Colonic mucosa (tissue), 4 donors: Measurements from ENCODE around the gene ZNF519. TPM values are rescaled to one million over a fixed set of nuclear protein-coding genes. Genes with fewer than 3 reads are reported as not detected.
A peak's percentile ranks its signal among the peaks of the same experiment; 100 is the strongest.
"Not testable (repeated sequence)": the region's sequence is repeated elsewhere in the genome, so short reads cannot be mapped to it uniquely, and the experiment has no call there.

Source experiments
- DNase-seq: peaks from one replicate; pipeline ENCODE4 v3.0.0-alpha.2; 2020
- H3K27ac ChIP-seq: fragments of 200-600 bp; one replicate; pipeline ENCODE4 v1.8.0; 2021
- H3K27me3 ChIP-seq: fragments of 200-600 bp; one replicate; pipeline ENCODE4 v1.8.0; 2021
- H3K36me3 ChIP-seq: fragments of 200-600 bp; one replicate; pipeline ENCODE4 v1.8.0; 2021
- H3K4me1 ChIP-seq: fragments of 200-600 bp; one replicate; pipeline ENCODE4 v1.8.0; 2021; ENCODE audit warnings: mild to moderate bottlenecking
- H3K4me3 ChIP-seq: fragments of 200-600 bp; one replicate; pipeline ENCODE4 v1.8.0; 2021
- H3K9ac ChIP-seq, 2 donors: one replicate each; pipeline ENCODE4 v1.7.0; 2013; ENCODE audit warnings: control low read depth in 2 of 2, low read depth in 2 of 2, low read length in 2 of 2
- H3K9me3 ChIP-seq: fragments of 200-600 bp; one replicate; pipeline ENCODE4 v1.8.0; 2021
- intact Hi-C: fragments of 100-400 bp; cut with DNase I; formaldehyde crosslinking; loops from one replicate; pipeline ENCODE4 v1.14.1; 2022
- total RNA-seq, 2 donors: library from RNA; stranded (reverse); fragmentation: NEBNext Ultra II Directional in 1 of 2; extraction: Animal tissue kit (Norgen Biotek cat#: 25700) in 1 of 2; gene quantifications; one replicate each; pipeline ENCODE4 v1.2.1, GENCODE V29; 2021
- TF ChIP-seq, protein P1 (sequence below): fragments of 200-600 bp; IDR thresholded peaks from one replicate; pipeline ENCODE4 v1.8.0; 2022; ENCODE audit warnings: antibody characterized with exemption, mild to moderate bottlenecking
- donor health status: healthy.
- donor health status: DM: no; HTN: no; CAD: no.
- donor health status: DM: no; HTN: no; CAD: no.

Gene ZNF519
- total RNA-seq, 2 donors from 2014 or later, result 2.8 to 8.9 TPM

DNA sequence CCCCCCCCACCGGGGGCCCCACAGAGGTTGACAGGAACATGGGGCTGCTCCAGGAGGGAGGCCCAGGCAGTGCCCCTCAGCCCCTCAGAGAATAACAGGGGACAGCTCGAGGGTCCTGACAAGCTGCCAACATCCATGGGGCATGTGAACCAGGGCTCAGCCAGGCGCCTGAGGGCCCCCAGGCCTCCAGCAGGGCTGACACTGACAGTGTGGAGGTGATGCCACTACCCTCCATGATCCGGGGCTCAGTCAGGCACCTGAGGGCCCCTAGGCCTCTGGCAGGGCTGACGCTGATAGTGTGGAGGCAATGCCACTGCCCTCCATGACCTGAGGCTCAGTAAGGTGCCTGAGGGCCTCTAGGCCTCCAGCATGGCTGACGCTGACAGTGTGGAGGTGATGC is 12.8 kb upstream of the ZNF519 start:
- H3K4me1 ChIP-seq, H3K9ac ChIP-seq, H3K27me3 ChIP-seq, H3K4me3 ChIP-seq, H3K9me3 ChIP-seq, H3K36me3 ChIP-seq, intact Hi-C loops, H3K27ac ChIP-seq, DNase-seq: not testable (repeated sequence)

DNA sequence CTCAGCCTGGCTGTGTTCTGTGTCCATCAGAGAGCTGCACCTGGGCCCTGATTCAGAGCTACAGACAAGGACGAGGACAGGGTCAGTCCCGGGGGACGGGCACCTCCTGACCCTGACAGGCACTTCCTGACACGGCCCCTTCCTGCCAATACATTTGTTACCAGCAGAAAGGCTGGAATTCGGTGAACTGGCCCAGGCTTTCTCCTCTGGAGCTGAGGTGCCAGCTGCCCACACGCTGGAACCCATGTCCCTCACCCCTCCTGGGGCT is 12.3 kb upstream of the ZNF519 start:
- intact Hi-C loops, result no loop called here
- Histone ChIP-seq H3K4me1 (no peaks in the 10 kb centered on the region), H3K9ac (no peak overlapping the region), H3K9me3 (no peaks in the 10 kb centered on the region), H3K27me3 (no peaks in the 10 kb centered on the region), H3K4me3 (no peak overlapping the region), H3K36me3 (no peaks in the 10 kb centered on the region), H3K27ac (no peak overlapping the region)
- TF ChIP-seq, protein P1, sequence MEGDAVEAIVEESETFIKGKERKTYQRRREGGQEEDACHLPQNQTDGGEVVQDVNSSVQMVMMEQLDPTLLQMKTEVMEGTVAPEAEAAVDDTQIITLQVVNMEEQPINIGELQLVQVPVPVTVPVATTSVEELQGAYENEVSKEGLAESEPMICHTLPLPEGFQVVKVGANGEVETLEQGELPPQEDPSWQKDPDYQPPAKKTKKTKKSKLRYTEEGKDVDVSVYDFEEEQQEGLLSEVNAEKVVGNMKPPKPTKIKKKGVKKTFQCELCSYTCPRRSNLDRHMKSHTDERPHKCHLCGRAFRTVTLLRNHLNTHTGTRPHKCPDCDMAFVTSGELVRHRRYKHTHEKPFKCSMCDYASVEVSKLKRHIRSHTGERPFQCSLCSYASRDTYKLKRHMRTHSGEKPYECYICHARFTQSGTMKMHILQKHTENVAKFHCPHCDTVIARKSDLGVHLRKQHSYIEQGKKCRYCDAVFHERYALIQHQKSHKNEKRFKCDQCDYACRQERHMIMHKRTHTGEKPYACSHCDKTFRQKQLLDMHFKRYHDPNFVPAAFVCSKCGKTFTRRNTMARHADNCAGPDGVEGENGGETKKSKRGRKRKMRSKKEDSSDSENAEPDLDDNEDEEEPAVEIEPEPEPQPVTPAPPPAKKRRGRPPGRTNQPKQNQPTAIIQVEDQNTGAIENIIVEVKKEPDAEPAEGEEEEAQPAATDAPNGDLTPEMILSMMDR, result no peak
- DNase-seq, result no peak

DNA sequence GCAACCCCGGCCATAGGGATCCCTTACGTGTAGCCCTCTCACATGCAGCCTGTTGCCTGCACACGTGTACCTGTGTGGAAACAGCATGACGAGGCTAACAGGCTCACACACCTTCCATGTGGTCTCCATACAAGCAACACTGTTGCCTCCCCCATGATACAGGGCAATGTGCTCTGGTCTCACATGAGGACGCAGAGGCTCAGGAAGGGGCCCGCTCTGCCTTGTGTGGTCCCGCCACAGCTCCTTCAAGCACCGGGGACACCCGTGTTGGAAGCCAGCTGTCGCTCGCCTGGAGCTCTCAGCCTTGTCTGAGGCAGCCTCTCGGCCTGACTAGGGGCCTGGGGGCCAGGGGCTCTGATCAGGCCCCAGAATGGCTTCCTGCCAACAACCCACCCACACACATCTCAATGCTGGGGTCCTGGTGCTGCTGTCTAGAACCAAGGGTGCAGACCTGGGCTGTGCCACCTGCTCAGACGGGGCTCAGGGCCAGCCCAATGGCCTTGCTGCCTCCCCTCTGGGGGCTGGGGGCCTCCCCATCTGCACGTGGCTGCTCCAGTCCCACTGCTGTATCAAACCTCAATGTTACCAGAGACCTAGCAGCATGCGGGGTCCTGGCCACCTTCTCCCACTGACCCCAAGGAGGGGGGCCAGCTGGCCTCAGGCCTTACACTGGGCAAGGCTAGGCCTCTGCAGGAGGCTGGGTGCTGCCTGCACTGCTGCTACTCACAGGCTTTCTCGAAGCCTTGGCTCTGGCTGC is 11.8 kb upstream of the ZNF519 start:
- H3K27ac ChIP-seq, H3K9me3 ChIP-seq, H3K4me3 ChIP-seq, H3K36me3 ChIP-seq, H3K27me3 ChIP-seq, intact Hi-C loops, H3K9ac ChIP-seq, H3K4me1 ChIP-seq, DNase-seq: not testable (repeated sequence)

DNA sequence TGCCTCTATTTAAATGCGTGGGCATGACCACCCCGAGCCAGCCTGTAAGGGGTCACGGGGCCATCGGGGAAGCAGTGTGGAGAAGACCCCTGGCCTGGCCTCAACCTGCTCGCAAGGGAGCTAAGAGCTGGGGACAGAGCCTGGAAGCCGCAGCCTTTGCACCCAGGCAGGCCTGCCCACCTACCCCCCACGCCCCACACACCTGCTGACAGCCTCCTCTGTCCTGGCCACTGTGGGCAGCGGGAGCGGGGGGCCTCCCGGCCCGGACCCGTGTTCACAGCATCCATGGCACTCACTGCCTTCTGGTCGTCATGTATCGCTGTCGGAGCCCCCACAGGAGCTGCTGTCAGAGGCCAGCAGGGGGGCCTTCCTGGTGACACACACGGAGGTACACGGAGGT is 11.2 kb upstream of the ZNF519 start:
- H3K4me3 ChIP-seq, intact Hi-C loops, DNase-seq: not testable (repeated sequence)

DNA sequence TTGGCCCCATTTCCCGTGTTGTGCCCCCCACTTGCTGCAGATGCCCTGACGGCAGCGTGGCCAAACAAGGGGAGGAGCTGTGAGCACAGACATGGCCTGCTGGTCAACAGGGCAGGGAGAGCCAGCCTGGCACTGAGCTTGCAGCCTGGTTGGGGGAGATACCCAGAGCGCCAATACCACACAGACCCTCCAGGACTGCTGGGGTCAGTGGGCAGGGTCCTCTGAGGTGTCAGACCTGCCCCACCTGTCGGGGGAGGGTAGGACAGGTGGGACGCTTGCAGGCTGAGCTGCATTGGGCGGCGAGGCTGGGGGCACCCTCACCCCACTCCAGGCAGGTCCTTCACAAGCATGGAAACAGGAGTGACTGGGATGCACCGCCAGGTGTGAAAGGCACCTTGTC is 9.9 kb upstream of the ZNF519 start:
- H3K36me3 ChIP-seq, H3K9ac ChIP-seq, H3K4me3 ChIP-seq, H3K27ac ChIP-seq, DNase-seq, intact Hi-C loops, H3K27me3 ChIP-seq, H3K9me3 ChIP-seq, H3K4me1 ChIP-seq: not testable (repeated sequence)

More for the DNA sequence above, 11.2 kb upstream of the ZNF519 start:
- not testable (repeated sequence) for H3K9me3 ChIP-seq, H3K27me3 ChIP-seq, H3K36me3 ChIP-seq, H3K4me1 ChIP-seq, H3K27ac ChIP-seq, H3K9ac ChIP-seq

DNA sequence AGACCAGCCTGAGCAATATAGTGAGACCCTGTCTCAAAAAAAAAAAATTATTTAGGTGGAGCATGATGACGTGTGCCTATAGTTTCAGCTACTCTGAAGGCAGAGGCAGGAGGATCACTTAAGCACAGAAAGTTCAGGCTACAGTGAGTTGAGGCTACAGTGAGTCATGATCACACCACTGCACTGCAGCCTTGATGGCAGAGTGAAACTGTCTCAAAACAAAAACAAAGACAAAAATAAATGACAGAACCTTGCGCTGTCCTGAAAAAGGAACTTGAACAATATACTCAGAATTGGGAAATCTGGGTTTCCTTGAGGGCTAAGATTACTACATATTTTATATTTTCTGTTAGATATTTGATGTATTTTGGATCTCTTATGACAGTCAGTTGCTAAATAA is 7.3 kb upstream of the ZNF519 start:
- H3K4me1 ChIP-seq, DNase-seq: not testable (repeated sequence)

DNA sequence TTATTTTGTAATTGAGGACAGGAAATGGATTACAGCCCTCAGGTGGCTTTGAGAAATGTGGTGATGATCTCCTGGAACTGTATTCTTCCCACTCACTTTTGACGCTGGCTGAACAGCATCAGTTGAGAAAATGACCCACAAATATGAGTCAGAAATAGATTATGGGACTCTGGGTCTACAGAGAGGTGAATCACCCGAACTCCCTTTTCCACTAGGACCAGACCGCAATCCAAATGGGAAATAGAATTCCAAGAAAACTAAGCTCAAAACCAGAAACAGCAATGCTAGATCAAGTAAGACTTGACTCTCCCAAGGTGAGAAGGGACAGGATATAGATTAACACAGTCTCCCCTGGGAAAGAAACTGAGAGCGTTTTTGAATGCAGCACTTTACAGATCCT is 5.7 kb upstream of the ZNF519 start:
- H3K4me1 ChIP-seq, H3K36me3 ChIP-seq, H3K27ac ChIP-seq, H3K4me3 ChIP-seq, intact Hi-C loops, DNase-seq, H3K9ac ChIP-seq, H3K27me3 ChIP-seq, H3K9me3 ChIP-seq: not testable (repeated sequence)

More for the DNA sequence above, 7.3 kb upstream of the ZNF519 start:
- H3K36me3 ChIP-seq, H3K4me3 ChIP-seq, H3K27ac ChIP-seq, H3K9ac ChIP-seq, H3K27me3 ChIP-seq, H3K9me3 ChIP-seq, intact Hi-C loops: not testable (repeated sequence)

DNA sequence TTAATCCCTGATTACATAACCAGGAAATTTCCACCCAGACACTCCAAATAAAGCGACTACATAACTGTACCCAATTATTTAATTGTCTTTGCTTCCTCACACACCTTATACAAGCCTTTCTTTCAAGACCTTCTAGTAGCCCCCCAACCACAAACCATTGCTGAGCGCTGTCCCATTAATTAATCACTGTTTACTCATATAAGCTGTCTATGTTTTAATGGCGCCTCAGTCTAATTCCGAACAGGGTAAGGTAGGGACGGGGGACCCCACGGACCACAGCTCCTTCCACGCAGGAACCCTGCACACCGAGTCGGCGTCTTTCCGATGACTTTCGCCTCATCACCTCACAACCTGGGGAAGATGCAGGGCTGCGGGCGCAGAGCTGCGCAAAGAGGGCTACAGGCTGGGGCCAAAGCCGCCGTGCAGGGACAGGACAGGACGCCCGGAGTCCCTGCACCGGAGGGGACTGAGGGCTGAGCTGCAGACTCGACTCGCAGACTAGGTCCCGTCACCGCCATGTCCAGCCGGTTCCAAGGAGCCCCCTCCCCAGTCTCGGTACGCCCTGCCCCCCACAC is 452 bp downstream of the ZNF519 start:
- DNase-seq, H3K27ac ChIP-seq, H3K9me3 ChIP-seq, H3K27me3 ChIP-seq, H3K36me3 ChIP-seq, intact Hi-C loops, H3K4me1 ChIP-seq: not testable (repeated sequence)
- Histone ChIP-seq H3K4me3 (peak overlapping the region; percentile 54), H3K9ac (peak overlapping the region; percentile 19 to 66)

DNA sequence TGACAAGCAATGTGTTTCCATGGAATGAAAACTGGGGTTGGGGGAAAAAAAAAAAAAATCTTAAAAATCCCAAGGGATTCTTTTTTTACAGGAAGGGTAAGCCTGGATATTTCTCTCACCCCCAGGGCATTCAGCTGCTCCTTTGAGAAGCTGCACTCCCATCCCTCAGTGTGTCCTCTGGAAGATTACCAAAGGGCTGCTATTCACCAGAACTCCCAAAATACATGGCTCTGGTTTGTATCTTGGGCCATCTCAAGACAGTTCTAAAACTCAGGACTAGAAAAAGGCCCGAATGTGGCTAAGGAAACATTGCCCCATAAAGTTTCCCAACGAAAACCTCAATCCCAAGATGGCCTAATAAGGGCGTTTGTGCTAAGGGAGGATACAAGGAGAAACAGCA is 1.4 kb downstream of the ZNF519 start:
- DNase-seq, H3K4me1 ChIP-seq, intact Hi-C loops, H3K36me3 ChIP-seq, H3K27ac ChIP-seq, H3K4me3 ChIP-seq, H3K27me3 ChIP-seq, H3K9me3 ChIP-seq, H3K9ac ChIP-seq: not testable (repeated sequence)
